Neuronal stem cell (in vitro differentiated cells): ENCODE data around the gene ZNF513.
"Not testable (repeated sequence)": the region's sequence is repeated elsewhere in the genome, so short reads cannot be mapped to it uniquely, and the experiment has no call there.

Source experiments
- DNase-seq: peaks from one replicate; pipeline ENCODE4 v3.0.0-alpha.2; 2013; ENCODE audit warnings: low spot score
- H2AFZ ChIP-seq: one replicate; pipeline ENCODE4 v1.6.1; 2013; ENCODE audit warnings: mild to moderate bottlenecking, low read length, inconsistent platforms
- H2AK5ac ChIP-seq: 2 replicates; pipeline ENCODE4 v1.6.1; 2013; ENCODE audit warnings: low read depth, mild to moderate bottlenecking, inconsistent platforms, low read length, moderate library complexity, mixed read lengths
- H2BK120ac ChIP-seq: 2 replicates; pipeline ENCODE4 v1.6.1; 2013; ENCODE audit warnings: low read depth, mild to moderate bottlenecking, inconsistent platforms, low read length, moderate library complexity, mixed read lengths
- H2BK12ac ChIP-seq: one replicate; pipeline ENCODE4 v1.6.1; 2013; ENCODE audit warnings: low read length, inconsistent platforms
- H2BK15ac ChIP-seq: 2 replicates; pipeline ENCODE4 v1.6.1; 2013; ENCODE audit warnings: mild to moderate bottlenecking, low read length, inconsistent platforms, mixed read lengths
- H2BK5ac ChIP-seq: one replicate; pipeline ENCODE4 v1.6.1; 2013; ENCODE audit warnings: inconsistent platforms, mild to moderate bottlenecking, low read length, moderate library complexity
- H3K14ac ChIP-seq: one replicate; pipeline ENCODE4 v1.6.1; 2013; ENCODE audit warnings: low read length, inconsistent platforms
- H3K18ac ChIP-seq: 2 replicates; pipeline ENCODE4 v1.6.1; 2013; ENCODE audit warnings: low read length, inconsistent platforms
- H3K23ac ChIP-seq: 2 replicates; pipeline ENCODE4 v1.6.1; 2013; ENCODE audit warnings: low read depth, mild to moderate bottlenecking, mixed read lengths, low read length, inconsistent platforms; ENCODE audit not compliant: poor library complexity
- H3K27ac ChIP-seq: replicated peaks from 3 replicates; pipeline ENCODE4 v1.5.1; 2013; ENCODE audit warnings: low read length, inconsistent platforms
- H3K27me3 ChIP-seq, 3 experiments: 2 replicates each; pipeline ENCODE4 v1.6.1; 2013; ENCODE audit warnings: low read length in 3 of 3, mild to moderate bottlenecking in 2 of 3, inconsistent platforms in 1 of 3, low read depth in 1 of 3, mixed read lengths in 1 of 3, moderate library complexity in 1 of 3; ENCODE audit not compliant: control insufficient read depth in 3 of 3, insufficient read depth in 3 of 3
- H3K36me3 ChIP-seq, 2 donors: replicated peaks in 1 of 2; 2 replicates each; pipeline ENCODE4 v1.6.1; 2013; ENCODE audit warnings: low read length in 2 of 2; ENCODE audit not compliant: control insufficient read depth in 2 of 2, insufficient read depth in 2 of 2
- H3K4ac ChIP-seq: 2 replicates; pipeline ENCODE4 v1.6.1; 2013; ENCODE audit warnings: inconsistent platforms, mild to moderate bottlenecking, low read length, moderate library complexity
- H3K4me1 ChIP-seq, 2 donors: 1 replicate in 1 of 2; 2 replicates in 1 of 2; pipeline ENCODE4 v1.6.1; 2013; ENCODE audit warnings: low read length in 2 of 2, low read depth in 1 of 2; ENCODE audit not compliant: control insufficient read depth in 2 of 2, insufficient read depth in 1 of 2
- H3K4me2 ChIP-seq: one replicate; pipeline ENCODE4 v1.6.1; 2013; ENCODE audit warnings: mild to moderate bottlenecking, low read length, inconsistent platforms; ENCODE audit not compliant: insufficient read depth, poor library complexity, severe bottlenecking
- H3K4me3 ChIP-seq, 2 donors: 2 replicates each; pipeline ENCODE4 v1.5.1; 2013; ENCODE audit warnings: low read length in 2 of 2, mild to moderate bottlenecking in 2 of 2, inconsistent platforms in 1 of 2, moderate library complexity in 1 of 2
- H3K79me1 ChIP-seq: one replicate; pipeline ENCODE4 v1.6.1; 2013; ENCODE audit warnings: low read depth, mild to moderate bottlenecking, inconsistent platforms, low read length, moderate library complexity
- H3K9ac ChIP-seq: one replicate; pipeline ENCODE4 v1.6.1; 2013; ENCODE audit warnings: mild to moderate bottlenecking, low read depth, low read length, inconsistent platforms; ENCODE audit not compliant: poor library complexity
- H3K9me3 ChIP-seq, 2 donors: replicated peaks in 1 of 2; 2 replicates each; pipeline versions ENCODE3 to v1.6.1; 2013; ENCODE audit warnings: low read length in 2 of 2, mild to moderate bottlenecking in 2 of 2, inconsistent platforms in 1 of 2, low read depth in 1 of 2, mixed read lengths in 1 of 2, moderate library complexity in 1 of 2; ENCODE audit not compliant: control insufficient read depth in 2 of 2, insufficient read depth in 1 of 2
- H4K8ac ChIP-seq: one replicate; pipeline ENCODE4 v1.6.1; 2013; ENCODE audit warnings: low read depth, mild to moderate bottlenecking, inconsistent platforms, low read length, moderate library complexity
- H4K91ac ChIP-seq: one replicate; pipeline ENCODE4 v1.6.1; 2013; ENCODE audit warnings: low read length, low read depth, mild to moderate bottlenecking, inconsistent platforms; ENCODE audit not compliant: poor library complexity
- WGBS, 2 donors: extraction: QIAGEN DNeasy Blood & Tissue Kit; methylation state at CpG; one replicate each; pipeline ENCODE4 v1.1.7; 2013; ENCODE audit warnings: missing lambda C conversion rate in 2 of 2, mixed read lengths in 1 of 2; ENCODE audit not compliant: insufficient read length in 2 of 2, insufficient replicate concordance in 1 of 2; ENCODE audit errors: extremely low coverage in 2 of 2; 5-methylcytosine and 5-hydroxymethylcytosine counted together

ZNF513 gene

GRCh38 chr2:27427863-27428212 lies 47.3 kb upstream of the ZNF513 start:
- peak; percentile 12 for DNase-seq

GRCh38 chr2:27425039-27425438 lies 44.5 kb upstream of the ZNF513 start:
- WGBS, 2 donors = no CpG with 5 or more reads among the region's 10 CpGs
- not testable (repeated sequence) for H2BK12ac ChIP-seq, H3K9me3 ChIP-seq, H2BK120ac ChIP-seq, H3K23ac ChIP-seq, H3K14ac ChIP-seq, H3K4me3 ChIP-seq, DNase-seq, H3K27ac ChIP-seq, H3K4me2 ChIP-seq, H2AFZ ChIP-seq, H4K91ac ChIP-seq, H3K27me3 ChIP-seq, H2BK5ac ChIP-seq, H3K4ac ChIP-seq, H3K79me1 ChIP-seq, H3K4me1 ChIP-seq, H2AK5ac ChIP-seq, H3K18ac ChIP-seq, H3K9ac ChIP-seq, H4K8ac ChIP-seq, H3K36me3 ChIP-seq, H2BK15ac ChIP-seq

More at GRCh38 chr2:27427863-27428212, 47.3 kb upstream of the ZNF513 start:
- Histone ChIP-seq H3K4me1 (peaks cover 2 to 3% of the 10 kb centered on the region in 2 donors), H3K9me3 (no peaks in the 10 kb centered on the region), H2BK12ac (no peak overlapping the region), H3K9ac (no peak overlapping the region), H3K14ac (no peak overlapping the region), H2BK5ac (no peak overlapping the region), H3K36me3 (peaks cover 0 to 17% of the 10 kb centered on the region in 2 donors), H3K79me1 (no peaks in the 10 kb centered on the region), H3K23ac (no peak overlapping the region), H2BK120ac (peak overlapping the region; percentile 57), H2AFZ (peak overlapping the region; percentile 93), H3K4me3 (peak overlapping the region; percentile 90 to 98), H3K27ac (peak overlapping the region; percentile 90), H2AK5ac (no peak overlapping the region), H3K18ac (no peak overlapping the region), H3K4me2 (peak overlapping the region; percentile 58), H4K8ac (no peak overlapping the region), H3K4ac (no peak overlapping the region), H4K91ac (no peak overlapping the region), H2BK15ac (no peak overlapping the region), H3K27me3 (no peaks in the 10 kb centered on the region)
- WGBS, 2 donors = 100% methylated on average over 2 of the region's 7 CpGs

GRCh38 chr2:27422958-27423357 lies 42.4 kb upstream of the ZNF513 start:
- Histone ChIP-seq H3K27me3 (no peaks in the 10 kb centered on the region), H3K9me3 (no peaks in the 10 kb centered on the region), H3K18ac (no peak overlapping the region), H3K36me3 (no peaks in the 10 kb centered on the region), H3K79me1 (no peaks in the 10 kb centered on the region), H2BK120ac (no peak overlapping the region), H3K23ac (no peak overlapping the region), H2BK5ac (no peak overlapping the region), H3K9ac (no peak overlapping the region), H4K91ac (no peak overlapping the region), H2BK15ac (no peak overlapping the region), H3K4me3 (no peak overlapping the region), H3K14ac (no peak overlapping the region), H4K8ac (no peak overlapping the region), H3K4ac (no peak overlapping the region), H2BK12ac (no peak overlapping the region), H3K4me1 (no peaks in the 10 kb centered on the region), H3K27ac (no peak overlapping the region), H2AFZ (no peak overlapping the region), H2AK5ac (no peak overlapping the region), H3K4me2 (no peak overlapping the region)
- WGBS, 2 donors = no CpG with 5 or more reads among the region's 3 CpGs
- no peak for DNase-seq

- no peak overlapping the region for H3K18ac ChIP-seq
- no peak overlapping the region for H2BK12ac ChIP-seq
- H4K91ac ChIP-seq = no peak overlapping the region
- H3K36me3 ChIP-seq = no peaks in the 10 kb centered on the region
- no peaks in the 10 kb centered on the region for H3K9me3 ChIP-seq
- no peak overlapping the region for H3K23ac ChIP-seq
- no peak overlapping the region for H2BK5ac ChIP-seq
- no peak overlapping the region for H3K27ac ChIP-seq
- H2AK5ac ChIP-seq = no peak overlapping the region
- H3K4ac ChIP-seq = no peak overlapping the region
- DNase-seq = no peak
- no peak overlapping the region for H2AFZ ChIP-seq
- H3K14ac ChIP-seq = no peak overlapping the region
- H3K79me1 ChIP-seq = no peaks in the 10 kb centered on the region
- no peak overlapping the region for H2BK15ac ChIP-seq
- H4K8ac ChIP-seq = no peak overlapping the region
- no peaks in the 10 kb centered on the region for H3K4me1 ChIP-seq
- no peak overlapping the region for H3K9ac ChIP-seq
- H3K27me3 ChIP-seq = no peaks in the 10 kb centered on the region
- no CpG with 5 or more reads among the region's 4 CpGs for WGBS, 2 donors
- H3K4me3 ChIP-seq = no peak overlapping the region
- no peak overlapping the region for H3K4me2 ChIP-seq
- H2BK120ac ChIP-seq = no peak overlapping the region
Observed at GRCh38 chr2:27421660-27422250, 41.2 kb upstream of the ZNF513 start.
